MM.1S (cell line): ENCODE data around the gene COG5.

Experiments
- DNase-seq: peaks from one replicate; pipeline ENCODE4 v3.0.0-alpha.2; 2015
- H2AFZ ChIP-seq: fragments of 300-600 bp; sonication (generic); 2 replicates; pipeline ENCODE4 v1.6.0; 2016; ENCODE audit warnings: antibody characterized with exemption, low read length
- H3F3A ChIP-seq: fragments of 300-600 bp; sonication (generic); 2 replicates; pipeline ENCODE4 v1.6.1; 2016; ENCODE audit warnings: mild to moderate bottlenecking, antibody characterized with exemption, low read length, moderate library complexity, mixed read lengths; ENCODE audit not compliant: insufficient read depth
- H3K27ac ChIP-seq: fragments of 300-600 bp; sonication (generic); 2 replicates; pipeline ENCODE4 v1.5.1; 2016; ENCODE audit warnings: mild to moderate bottlenecking, low read length
- H3K27me3 ChIP-seq: fragments of 300-600 bp; sonication (generic); replicated peaks from 2 replicates; pipeline ENCODE4 v1.6.0; 2016; ENCODE audit warnings: low read length; ENCODE audit not compliant: insufficient read depth
- H3K36me3 ChIP-seq: fragments of 300-600 bp; sonication (generic); replicated peaks from 2 replicates; pipeline ENCODE4 v1.6.1; 2016; ENCODE audit warnings: mild to moderate bottlenecking, low read length, mixed read lengths; ENCODE audit not compliant: insufficient read depth
- H3K4me1 ChIP-seq: fragments of 300-600 bp; sonication (generic); 2 replicates; pipeline ENCODE4 v1.6.1; 2016; ENCODE audit warnings: low read length, mixed read lengths
- H3K4me2 ChIP-seq: fragments of 300-600 bp; sonication (generic); 2 replicates; pipeline ENCODE4 v1.6.0; 2016; ENCODE audit warnings: low read depth, low read length
- H3K4me3 ChIP-seq: fragments of 300-600 bp; sonication (generic); 2 replicates; pipeline ENCODE4 v1.5.1; 2016; ENCODE audit warnings: low read length, mixed read lengths
- H3K79me2 ChIP-seq: fragments of 300-600 bp; sonication (generic); 2 replicates; pipeline ENCODE4 v1.6.1; 2016; ENCODE audit warnings: mixed run types, low read length, mixed read lengths
- H3K9ac ChIP-seq: fragments of 300-600 bp; sonication (generic); 2 replicates; pipeline ENCODE4 v1.6.1; 2016; ENCODE audit warnings: low read length, mixed read lengths
- H3K9me2 ChIP-seq: fragments of 300-600 bp; sonication (generic); replicated peaks from 2 replicates; pipeline ENCODE4 v1.6.1; 2016; ENCODE audit warnings: mild to moderate bottlenecking, low read length, mixed read lengths; ENCODE audit not compliant: insufficient read depth
- H3K9me3 ChIP-seq: fragments of 300-600 bp; sonication (generic); replicated peaks from 2 replicates; pipeline ENCODE4 v1.6.1; 2016; ENCODE audit warnings: mild to moderate bottlenecking, low read length, mixed read lengths; ENCODE audit not compliant: insufficient read depth
- H4K20me1 ChIP-seq: fragments of 300-600 bp; sonication (generic); 2 replicates; pipeline ENCODE4 v1.6.1; 2016; ENCODE audit warnings: mild to moderate bottlenecking, low read length, moderate library complexity, mixed read lengths; ENCODE audit not compliant: insufficient read depth
- CTCF ChIP-seq: fragments of 300-600 bp; sonication (generic); IDR thresholded peaks from 2 replicates; pipeline ENCODE4 v1.5.1; 2016; ENCODE audit warnings: antibody characterized with exemption, low read length, mixed read lengths
- EZH2 ChIP-seq: fragments of 300-600 bp; sonication (generic); optimal IDR thresholded peaks from 2 replicates; pipeline ENCODE3; 2017; ENCODE audit warnings: low read depth, mild to moderate bottlenecking, antibody characterized with exemption, low read length, mixed read lengths
- EZH2phosphoT487 ChIP-seq: fragments of 300-600 bp; sonication (generic); IDR thresholded peaks from 2 replicates; pipeline ENCODE4 v1.6.1; 2018; ENCODE audit warnings: antibody characterized with exemption, low read length

The COG5 gene

GRCh38 chr7:107464666-107465226 is 99.0 kb downstream of the COG5 start:
- Histone ChIP-seq H3K27me3 (no peaks in the 10 kb centered on the region), H3K4me3 (no peak overlapping the region), H3K4me2 (no peak overlapping the region), H3K4me1 (no peaks in the 10 kb centered on the region), H3K9ac (no peak overlapping the region), H3K9me3 (no peaks in the 10 kb centered on the region), H3F3A (no peaks in the 10 kb centered on the region), H3K27ac (no peak overlapping the region), H4K20me1 (no peaks in the 10 kb centered on the region), H3K9me2 (no peaks in the 10 kb centered on the region), H3K36me3 (no peaks in the 10 kb centered on the region), H3K79me2 (no peaks in the 10 kb centered on the region), H2AFZ (no peak overlapping the region)
- DNase-seq: no peak
- TF ChIP-seq CTCF (no peak), EZH2 (no peak), EZH2phosphoT487 (no peak)

GRCh38 chr7:107463139-107464078 is 100.3 kb downstream of the COG5 start:
- H3K36me3 ChIP-seq: no peaks in the 10 kb centered on the region
- peak; percentile 53 for DNase-seq
- H3K9me2 ChIP-seq: no peaks in the 10 kb centered on the region
- H3K79me2 ChIP-seq: no peaks in the 10 kb centered on the region
- no peak overlapping the region for H3K27ac ChIP-seq
- H2AFZ ChIP-seq: no peak overlapping the region
- no peaks in the 10 kb centered on the region for H3K9me3 ChIP-seq
- TF ChIP-seq EZH2: no peak
- peak; percentile 74 for TF ChIP-seq CTCF
- no peaks in the 10 kb centered on the region for H3K27me3 ChIP-seq
- no peak overlapping the region for H3K9ac ChIP-seq
- H4K20me1 ChIP-seq: no peaks in the 10 kb centered on the region
- no peak overlapping the region for H3K4me2 ChIP-seq
- H3F3A ChIP-seq: no peaks in the 10 kb centered on the region
- no peaks in the 10 kb centered on the region for H3K4me1 ChIP-seq
- no peak overlapping the region for H3K4me3 ChIP-seq

GRCh38 chr7:107461938-107462533 is 101.7 kb downstream of the COG5 start:
- no peaks in the 10 kb centered on the region for H3K9me3 ChIP-seq
- H2AFZ ChIP-seq: no peak overlapping the region
- H3K4me2 ChIP-seq: no peak overlapping the region
- H3F3A ChIP-seq: no peaks in the 10 kb centered on the region
- H3K4me3 ChIP-seq: no peak overlapping the region
- H3K9me2 ChIP-seq: no peaks in the 10 kb centered on the region
- H3K36me3 ChIP-seq: no peaks in the 10 kb centered on the region
- H3K9ac ChIP-seq: no peak overlapping the region
- TF ChIP-seq EZH2phosphoT487 (no peak), CTCF (no peak), EZH2 (no peak)
- DNase-seq: no peak
- no peaks in the 10 kb centered on the region for H3K79me2 ChIP-seq
- H3K27me3 ChIP-seq: no peaks in the 10 kb centered on the region
- H3K27ac ChIP-seq: no peak overlapping the region
- H3K4me1 ChIP-seq: no peaks in the 10 kb centered on the region
- H4K20me1 ChIP-seq: no peaks in the 10 kb centered on the region
